HL-60 (cell line): Measurements from ENCODE around the gene MAML1.

Experiments used
- DNase-seq, 2 experiments: peaks; one replicate each; pipeline ENCODE4 v3.0.0-alpha.2; 2010 to 2020; ENCODE audit warnings: low read depth in 1 of 2, low spot score in 1 of 2
- H3K27ac ChIP-seq: fragments of 250-450 bp; sonication (Bioruptor Pico); replicated peaks from 2 replicates; pipeline ENCODE4 v1.5.1; 2020; ENCODE audit warnings: mild to moderate bottlenecking, moderate library complexity
- H3K27me3 ChIP-seq: fragments of 250-450 bp; sonication (Bioruptor Pico); 2 replicates; pipeline ENCODE4 v1.5.1; 2021; ENCODE audit warnings: mild to moderate bottlenecking, moderate library complexity; ENCODE audit not compliant: insufficient read depth, poor library complexity, severe bottlenecking
- H3K4me3 ChIP-seq: replicated peaks from 2 replicates; pipeline ENCODE4 v1.5.1; 2011; ENCODE audit warnings: mild to moderate bottlenecking, control low read depth, low read length; ENCODE audit not compliant: insufficient read depth
- CTCF ChIP-seq: IDR thresholded peaks from one replicate; pipeline ENCODE4 v1.5.1; 2011; ENCODE audit warnings: low read length, control low read depth, inconsistent platforms; ENCODE audit not compliant: insufficient read depth
- GABPA ChIP-seq: IDR thresholded peaks from 2 replicates; pipeline ENCODE4 v1.6.1; 2012; ENCODE audit warnings: low read depth
- POLR2AphosphoS5 ChIP-seq: IDR thresholded peaks from 2 replicates; pipeline ENCODE4 v1.6.1; 2012; ENCODE audit warnings: low read depth
- REST ChIP-seq: IDR thresholded peaks from 2 replicates; pipeline ENCODE4 v1.6.1; 2012; ENCODE audit warnings: low read depth; ENCODE audit not compliant: insufficient replicate concordance
- SPI1 ChIP-seq: IDR thresholded peaks from 2 replicates; pipeline ENCODE4 v1.6.1; 2012; ENCODE audit warnings: low read depth, mild to moderate bottlenecking, borderline replicate concordance

MAML1 gene

GRCh38 chr5:179802207-179802883 is 69.7 kb downstream of the MAML1 start:
- Histone ChIP-seq H3K4me3 (no peak overlapping the region), H3K27ac (peak overlapping the region; percentile 97)
- DNase-seq: no peak

DNA sequence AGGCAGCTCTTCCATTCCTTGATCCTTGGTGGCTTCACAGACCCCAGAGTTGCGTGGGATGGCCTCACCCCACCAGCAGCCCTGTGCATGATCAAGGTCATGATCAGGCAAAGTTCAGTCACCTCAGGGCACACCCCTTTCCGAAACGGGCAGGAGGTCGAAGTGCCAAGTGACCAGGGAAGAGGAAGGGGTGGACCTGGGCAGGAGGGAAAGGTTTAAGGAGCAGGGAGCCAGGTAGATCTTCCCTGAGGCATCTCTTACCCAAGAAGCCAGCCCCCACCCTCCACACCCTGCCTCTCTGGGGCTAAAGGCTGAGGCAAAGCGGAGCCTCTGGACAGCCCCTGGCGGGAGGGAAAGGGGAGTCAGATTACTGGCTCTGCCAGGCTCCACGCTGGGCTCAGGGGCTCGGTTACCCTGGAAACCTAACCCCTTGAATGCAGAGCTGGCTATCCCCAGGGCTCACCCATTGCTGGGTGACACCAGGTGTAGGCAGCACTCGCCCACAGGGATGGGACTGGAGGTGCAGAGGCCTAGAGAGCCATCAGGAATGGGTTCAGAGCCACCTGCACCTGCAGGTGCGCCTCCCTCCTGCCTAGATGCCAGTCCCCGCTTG is 70.4 kb downstream of the MAML1 start:
- DNase-seq: no peak
- Histone ChIP-seq H3K27ac (peak overlapping the region; percentile 97), H3K4me3 (no peak overlapping the region), H3K27me3 (no peaks in the 10 kb centered on the region)
- TF ChIP-seq REST (no peak), GABPA (no peak), SPI1 (no peak), POLR2AphosphoS5 (no peak), CTCF (no peak)

More at GRCh38 chr5:179802207-179802883, 69.7 kb downstream of the MAML1 start:
- no peaks in the 10 kb centered on the region for H3K27me3 ChIP-seq
- TF ChIP-seq GABPA: no peak
- TF ChIP-seq SPI1: no peak
- no peak for TF ChIP-seq POLR2AphosphoS5
- no peak for TF ChIP-seq REST
- no peak for TF ChIP-seq CTCF

DNA sequence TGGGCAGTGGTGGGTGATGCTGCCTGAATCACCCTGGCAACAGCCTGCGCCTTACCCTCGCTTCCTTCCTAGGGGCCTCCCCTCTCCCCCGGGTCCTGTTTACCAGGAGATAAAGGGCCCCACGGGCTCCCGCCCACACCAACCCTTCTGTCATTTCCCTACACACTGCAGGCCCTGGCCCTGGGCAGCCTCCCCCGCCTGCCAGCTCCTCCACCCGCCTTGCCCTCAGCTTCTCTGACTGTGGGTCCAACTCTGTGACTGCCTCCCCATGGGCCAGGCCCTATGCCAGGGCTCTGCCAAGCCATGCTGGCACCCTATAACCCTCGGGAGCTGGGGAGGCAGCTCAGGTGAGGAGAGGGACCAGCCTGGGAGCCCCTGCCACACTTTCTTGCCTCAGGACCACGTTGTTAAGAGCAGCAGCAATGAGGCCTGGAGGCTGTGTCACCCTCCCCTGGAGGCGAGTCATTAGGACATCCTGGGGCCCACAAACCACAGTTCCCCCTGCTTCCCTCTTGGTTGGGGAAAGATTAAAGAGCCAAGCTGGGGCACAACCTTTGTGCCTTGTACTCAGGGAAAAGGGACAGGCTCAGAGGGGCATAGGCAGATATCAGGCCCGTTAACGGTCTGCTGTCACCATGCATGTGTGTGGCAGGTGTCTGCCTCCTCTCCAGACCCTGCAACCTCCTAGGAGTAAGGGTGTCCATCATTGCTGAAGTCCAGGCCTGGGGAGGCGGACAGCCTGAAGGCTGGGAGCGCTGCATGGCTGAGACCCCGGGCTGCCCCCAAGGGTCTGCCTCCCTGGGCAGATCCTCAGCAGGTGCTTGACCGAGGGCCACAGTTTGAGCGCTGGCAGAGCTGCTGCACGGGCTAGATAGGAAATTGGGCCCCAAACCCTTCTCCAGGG is 71.3 kb downstream of the MAML1 start:
- TF ChIP-seq GABPA: peak; percentile 52
- peak; percentile 85 for TF ChIP-seq POLR2AphosphoS5
- TF ChIP-seq SPI1: peak; percentile 19; the same call in 1 of the 2 replicates
- TF ChIP-seq REST: no peak
- peak in 1 of 2 experiments; percentile 94 for DNase-seq
- Histone ChIP-seq H3K27me3 (no peaks in the 10 kb centered on the region), H3K27ac (peak overlapping the region; percentile 97), H3K4me3 (peak overlapping the region; percentile 72)
